Spleen (tissue), 7 donors: Measurements from ENCODE around the gene CMC4.

Experiments
- CTCF ChIP-seq, 11 experiments: fragments of 200-600 bp in 7 of 11; fragments of 450-650 bp in 4 of 11; sonication (generic) in 4 of 11; IDR thresholded peaks in 8 of 11; conservative IDR thresholded peaks in 3 of 11; 1 replicate in 7 of 11; 2 replicates in 4 of 11; pipeline versions ENCODE4 v1.4.0 to v1.8.0; 2016 to 2021; ENCODE audit warnings: antibody characterized with exemption in 11 of 11, inconsistent platforms in 4 of 11, mild to moderate bottlenecking in 1 of 11
- POLR2AphosphoS5 ChIP-seq, 3 donors: sonication (generic); formaldehyde crosslinking; IDR thresholded peaks; one replicate each; pipeline ENCODE4 v1.5.1; 2017; ENCODE audit warnings: antibody characterized with exemption in 3 of 3
- donor health status: DM: no; HTN: no; CAD: no; lungs with moderate emphysema.
- donor health status: DM: no; HTN: no; CAD: no.
- donor health status: DM: no; HTN: no; CAD: no.

GRCh38 chrX:155115174-155115819 lies 44.4 kb upstream of the CMC4 start:
- TF ChIP-seq CTCF (IDR thresholded peaks at IDR 0.05 in 8 of 11, conservative IDR thresholded peaks at IDR 0.05 in 3 of 11): no peak
- TF ChIP-seq POLR2AphosphoS5 (IDR thresholded peaks at IDR 0.05): no peak
